Cerebellar cortex (tissue), 1 donor: ENCODE data around the gene MOV10L1.
"Not testable (repeated sequence)": the region's sequence is repeated elsewhere in the genome, so short reads cannot be mapped to it uniquely, and the experiment has no call there.

Source experiments
- DNase-seq: peaks from one replicate; pipeline ENCODE4 v3.0.0-alpha.2; 2015; ENCODE audit warnings: low spot score

Gene MOV10L1

DNA sequence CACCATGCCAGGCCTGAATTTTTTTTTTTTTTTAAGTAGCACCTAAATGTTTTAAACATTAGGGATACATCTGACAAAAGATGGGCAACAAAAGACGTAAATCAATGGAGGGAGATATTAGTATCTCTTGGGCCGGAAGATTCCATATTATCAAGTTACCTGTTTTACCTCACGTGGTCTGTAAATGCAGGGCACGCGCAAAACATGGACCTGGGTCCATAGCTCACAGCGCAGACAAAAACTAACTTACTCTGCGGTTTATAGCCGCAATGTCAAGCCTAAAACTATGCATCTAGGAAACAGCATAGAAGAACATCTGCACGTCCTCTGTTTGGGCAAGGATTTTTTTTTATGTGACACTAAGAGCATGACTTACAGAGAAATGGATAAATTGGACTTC lies 49.2 kb downstream of the MOV10L1 start:
- DNase-seq = no peak

DNA sequence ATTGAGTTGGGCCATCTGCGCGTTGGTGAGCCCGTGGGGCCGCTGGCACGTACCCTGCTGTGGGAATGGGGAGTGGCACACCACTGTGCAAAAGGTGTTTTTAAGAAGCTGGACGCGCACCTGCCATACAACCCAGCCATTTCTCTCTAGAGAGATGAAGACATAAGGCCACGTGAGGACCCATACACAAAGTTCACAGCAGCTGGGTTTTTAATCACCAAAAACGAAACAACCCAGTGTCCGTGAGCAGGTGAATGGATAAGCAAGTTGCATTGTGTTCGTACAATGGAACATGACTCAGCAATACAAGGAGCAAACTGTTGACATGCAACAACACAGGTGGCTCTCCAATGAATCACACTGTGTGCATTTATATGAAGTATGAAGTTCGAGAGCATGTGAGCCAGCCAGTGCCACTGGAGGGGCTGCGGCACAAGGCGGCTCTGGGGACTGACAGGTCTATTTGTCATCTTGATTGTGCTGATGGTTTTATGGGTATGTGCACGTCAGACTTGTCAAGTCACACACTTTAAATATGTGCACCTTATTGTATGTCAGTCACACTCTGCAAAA lies 50.1 kb downstream of the MOV10L1 start:
- no peak for DNase-seq

DNA sequence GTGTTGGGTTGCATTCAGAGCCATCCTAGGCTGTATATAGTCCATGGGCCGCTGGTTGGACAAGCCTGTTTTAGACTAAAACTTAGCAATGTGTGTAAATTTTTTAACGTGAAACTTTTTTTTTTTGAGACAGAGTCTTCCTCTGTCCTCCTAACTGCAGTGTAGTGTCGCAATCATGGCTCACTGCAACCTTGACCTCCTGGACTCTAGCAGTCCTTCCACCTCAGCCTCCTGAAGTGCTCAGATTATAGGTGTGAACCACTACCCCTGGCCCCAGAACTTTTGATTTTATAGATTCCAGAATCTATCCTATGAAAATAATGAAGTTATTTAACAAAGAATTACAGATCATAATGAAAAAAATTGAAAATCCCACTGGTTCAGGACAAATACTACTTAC lies 50.8 kb downstream of the MOV10L1 start:
- DNase-seq = no peak

DNA sequence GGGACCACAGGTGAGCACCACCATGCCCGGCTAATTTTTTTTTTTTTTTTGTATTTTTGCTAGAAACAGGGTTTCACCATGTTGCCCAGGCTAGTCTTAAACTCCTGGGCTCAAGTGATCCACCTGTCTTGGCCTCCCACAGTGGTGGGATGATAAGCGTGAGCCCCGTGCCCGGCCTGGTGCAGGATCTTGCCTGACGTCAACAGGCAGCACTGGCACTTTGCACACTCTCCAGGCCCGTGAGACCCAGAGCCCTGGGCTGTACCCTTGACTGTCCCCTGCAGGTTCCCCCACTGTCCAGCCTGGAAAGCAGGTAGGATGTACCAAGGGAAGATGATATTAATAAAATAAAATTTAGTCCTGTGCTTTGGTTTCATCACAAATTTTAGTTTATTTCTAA lies 51.7 kb downstream of the MOV10L1 start:
- DNase-seq = no peak

DNA sequence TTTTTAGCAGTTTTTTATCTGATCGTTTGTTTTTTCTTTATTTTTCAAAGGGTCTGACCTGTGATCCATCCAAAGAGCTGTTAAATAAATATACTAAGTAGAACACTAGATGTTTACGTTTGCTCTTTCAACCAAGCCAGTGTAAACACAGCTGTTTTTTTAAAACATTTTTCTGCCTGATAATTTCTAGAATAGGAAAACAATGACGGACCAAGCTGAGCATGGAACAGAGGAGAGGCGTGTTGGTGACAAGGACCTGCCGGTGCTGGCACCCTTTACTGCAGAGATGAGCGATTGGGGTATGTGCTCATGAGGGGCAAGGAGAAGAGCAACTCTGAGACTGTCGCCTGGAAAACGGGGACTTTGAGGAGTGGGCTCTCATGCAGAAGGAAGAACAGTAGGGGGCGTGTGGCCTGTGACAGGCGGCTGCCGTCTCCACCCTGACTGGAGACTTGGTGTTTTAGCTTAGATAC lies 52.1 kb downstream of the MOV10L1 start:
- DNase-seq = no peak

DNA sequence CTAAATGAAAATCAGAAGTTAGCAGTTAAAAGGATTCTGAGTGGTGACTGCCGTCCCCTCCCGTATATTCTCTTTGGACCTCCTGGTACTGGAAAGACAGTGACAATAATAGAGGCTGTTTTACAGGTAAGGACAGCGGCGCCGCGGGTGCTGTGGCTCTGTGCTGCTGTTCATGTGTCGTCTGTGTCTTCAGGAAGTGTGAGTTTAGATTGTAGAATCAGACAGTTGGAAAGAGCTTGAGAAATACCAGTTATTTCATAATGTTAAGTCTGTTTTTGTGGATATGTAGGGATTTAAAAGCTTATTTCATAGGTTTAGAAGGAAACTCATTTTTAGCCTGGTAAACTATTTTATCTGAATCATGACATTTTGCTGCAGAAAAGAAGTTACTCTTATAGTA lies 53.3 kb downstream of the MOV10L1 start:
- no peak for DNase-seq

DNA sequence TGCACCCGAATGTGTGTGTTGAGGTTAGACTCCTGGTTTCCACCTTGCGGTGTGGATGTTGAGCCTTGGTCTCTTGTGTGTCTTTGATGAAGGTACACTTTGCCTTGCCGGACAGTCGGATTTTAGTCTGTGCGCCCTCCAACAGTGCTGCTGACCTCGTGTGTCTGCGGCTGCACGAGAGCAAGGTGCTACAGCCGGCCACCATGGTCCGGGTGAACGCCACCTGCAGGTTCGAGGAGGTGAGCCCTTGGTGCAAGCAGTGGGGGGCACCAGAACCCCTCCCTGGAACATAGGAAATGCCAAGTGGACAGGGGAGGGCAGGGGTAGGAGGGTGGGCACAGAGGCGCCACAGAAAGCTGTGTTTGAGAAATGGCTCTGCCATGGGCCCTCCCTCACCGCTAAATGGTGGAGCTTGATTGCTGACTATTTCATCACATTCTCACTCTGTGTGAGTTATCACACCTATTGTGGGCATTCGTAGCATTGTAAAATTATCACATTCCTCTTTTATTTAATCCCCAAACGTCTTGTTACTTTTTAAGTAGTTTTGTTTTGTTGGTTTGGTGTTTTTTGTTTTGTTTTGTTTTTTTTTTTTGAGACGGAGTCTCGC lies 54.3 kb downstream of the MOV10L1 start:
- DNase-seq = no peak

DNA sequence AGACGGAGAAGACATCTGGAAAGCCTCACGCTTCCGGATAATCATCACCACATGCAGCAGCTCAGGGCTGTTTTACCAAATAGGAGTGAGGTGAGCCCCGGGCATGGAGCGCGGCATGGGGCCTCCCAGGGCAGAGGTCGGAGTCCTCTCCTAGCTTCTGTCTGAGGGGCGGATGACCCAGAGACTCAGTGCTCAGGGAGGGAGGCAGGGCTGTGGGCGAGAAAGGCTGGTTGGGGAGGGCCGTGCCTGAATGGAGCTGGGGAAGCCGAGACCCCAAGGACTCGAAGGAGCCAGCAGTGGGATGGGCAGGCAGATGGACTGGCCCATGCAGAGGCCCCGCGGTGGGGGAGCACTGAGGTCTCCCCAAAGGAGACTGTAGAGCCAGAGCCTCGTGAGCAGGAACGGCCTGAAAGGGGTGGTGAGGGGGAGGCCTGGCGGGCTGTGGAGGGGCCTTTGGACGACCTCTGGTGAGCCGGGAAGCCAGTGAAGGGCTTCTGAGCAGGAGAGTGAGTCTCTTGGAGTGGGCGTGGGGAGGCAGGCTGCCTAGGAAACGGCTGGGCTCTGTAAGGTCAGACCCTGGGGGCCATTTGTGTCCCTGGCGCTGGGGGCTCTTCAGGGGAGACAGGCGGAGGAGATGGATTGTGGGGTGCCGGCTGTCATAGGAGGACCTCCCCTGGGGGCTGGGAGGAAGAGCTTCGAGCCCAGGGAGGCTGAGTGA lies 56.1 kb downstream of the MOV10L1 start:
- no peak for DNase-seq

DNA sequence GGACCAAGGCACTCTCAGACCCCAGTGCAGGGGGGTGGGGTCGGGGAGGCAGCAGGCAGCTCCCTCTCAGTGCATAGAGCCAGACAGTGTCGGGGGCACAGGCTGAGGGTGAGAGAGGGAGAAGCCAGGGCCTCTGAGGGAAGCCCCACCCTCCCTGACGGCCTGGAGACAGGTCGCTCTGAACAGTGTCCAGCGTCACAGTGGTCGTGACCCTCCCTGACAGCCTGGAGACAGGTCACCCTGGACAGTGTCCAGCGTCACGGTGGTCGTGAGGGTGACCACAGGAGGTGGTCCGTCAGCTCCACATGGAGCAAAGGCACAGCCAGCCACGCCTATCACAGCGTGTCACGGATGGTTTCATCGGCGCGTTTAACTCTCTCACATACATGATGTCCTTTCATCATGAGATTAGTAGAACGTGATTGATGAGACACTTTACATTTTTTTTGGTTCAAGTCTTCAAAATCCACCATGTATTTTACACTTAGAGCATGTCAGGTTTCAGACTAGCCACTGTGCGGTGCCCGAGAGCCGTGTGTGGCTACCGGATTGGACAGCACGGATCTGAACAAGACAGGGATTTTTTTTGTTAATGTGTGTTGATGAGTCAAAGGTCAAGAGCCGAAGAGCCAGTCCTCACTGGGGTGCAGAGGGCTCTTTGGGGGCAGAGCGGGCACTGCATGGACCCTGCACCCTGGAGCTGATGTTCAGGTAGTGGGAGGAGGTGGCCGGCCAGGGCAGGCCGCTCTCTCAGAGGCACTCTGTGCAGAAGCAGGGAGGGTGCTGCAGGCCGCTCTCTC lies 56.8 kb downstream of the MOV10L1 start:
- peak; percentile 88 for DNase-seq

DNA sequence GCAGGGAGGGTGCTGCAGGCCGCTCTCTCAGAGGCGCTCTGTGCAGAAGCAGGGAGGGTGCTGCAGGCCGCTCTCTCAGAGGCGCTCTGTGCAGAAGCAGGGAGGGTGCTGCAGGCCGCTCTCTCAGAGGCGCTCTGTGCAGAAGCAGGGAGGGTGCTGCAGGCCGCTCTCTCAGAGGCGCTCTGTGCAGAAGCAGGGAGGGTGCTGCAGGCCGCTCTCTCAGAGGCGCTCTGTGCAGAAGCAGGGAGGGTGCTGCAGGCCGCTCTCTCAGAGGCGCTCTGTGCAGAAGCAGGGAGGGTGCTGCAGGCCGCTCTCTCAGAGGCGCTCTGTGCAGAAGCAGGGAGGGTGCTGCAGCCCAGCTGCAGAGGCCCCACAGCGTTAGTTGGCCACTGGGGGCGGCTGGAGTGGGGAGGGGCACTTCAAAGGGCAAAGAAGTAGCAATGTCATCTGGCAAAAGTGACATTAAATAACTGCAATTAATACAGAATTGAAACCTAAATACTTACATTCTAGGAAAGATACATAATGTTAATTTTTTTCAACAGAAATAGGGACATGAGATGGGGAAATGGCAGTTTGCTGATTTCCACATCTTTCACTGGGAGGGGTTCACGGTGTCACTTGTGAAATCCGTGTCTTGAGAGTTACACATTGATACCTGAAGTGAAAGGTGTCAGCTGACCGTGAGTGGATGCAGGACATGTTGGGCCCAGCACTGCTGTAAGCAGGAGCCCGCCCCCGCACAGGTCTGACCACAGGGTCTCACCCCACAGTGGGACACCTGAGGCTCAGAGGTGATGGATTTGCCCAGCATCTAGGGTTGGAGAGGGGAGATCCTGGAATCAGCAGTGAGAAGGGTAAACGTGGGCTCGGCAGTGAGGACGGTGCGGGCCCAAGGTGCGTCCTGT lies 57.7 kb downstream of the MOV10L1 start:
- DNase-seq = not testable (repeated sequence)

DNA sequence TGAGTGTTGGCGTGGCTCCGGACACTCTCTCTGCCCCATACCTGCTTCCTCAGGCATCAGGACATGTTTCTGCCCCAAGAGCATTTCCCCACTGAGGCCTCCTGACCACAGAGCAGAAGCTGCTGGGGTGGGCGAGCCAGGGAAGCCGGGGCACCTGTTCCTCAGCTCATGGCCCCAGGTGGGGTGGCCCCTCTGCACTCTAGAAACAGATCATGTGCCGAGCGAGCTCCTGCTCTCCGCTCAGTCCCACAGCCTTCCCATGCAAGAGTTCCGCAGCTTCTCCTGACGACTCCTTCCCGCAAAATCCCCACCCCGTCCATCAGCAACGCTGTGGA lies 58.3 kb downstream of the MOV10L1 start:
- DNase-seq = no peak

DNA sequence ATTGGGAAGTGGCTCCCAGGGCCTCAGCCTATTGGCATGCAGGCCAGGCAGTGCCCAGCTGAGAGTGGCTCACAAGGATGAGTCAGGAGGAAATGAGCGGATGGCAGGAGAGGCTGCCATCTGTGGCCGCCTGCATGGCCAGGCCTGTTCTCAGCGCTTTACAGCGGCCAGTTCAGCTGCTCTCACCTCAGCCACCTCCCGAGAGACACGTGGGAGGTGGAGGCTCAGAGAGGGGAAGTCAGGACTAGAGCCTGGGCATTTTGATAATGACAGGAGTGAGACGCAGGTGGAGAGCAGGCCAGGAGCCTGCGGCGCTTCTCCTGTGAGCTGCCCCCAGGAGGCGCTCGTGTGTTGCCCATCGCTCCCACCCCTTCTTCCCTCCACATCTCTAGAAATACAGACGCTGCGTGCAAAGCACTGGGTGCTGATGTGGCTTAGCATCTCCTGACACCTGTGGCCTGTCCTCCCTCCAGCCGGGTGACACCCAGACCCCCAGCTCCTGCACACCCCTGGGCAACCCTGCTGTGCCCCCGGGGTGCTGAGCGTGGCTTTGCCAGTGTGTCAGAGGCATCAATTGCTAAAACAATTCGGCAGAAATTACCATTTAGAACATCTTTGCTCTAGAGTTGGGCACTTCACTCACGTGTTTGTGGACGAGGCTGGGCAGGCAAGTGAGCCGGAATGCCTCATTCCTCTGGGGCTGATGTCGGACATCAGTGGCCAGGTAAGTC lies 59.4 kb downstream of the MOV10L1 start:
- peak; percentile 97 for DNase-seq

DNA sequence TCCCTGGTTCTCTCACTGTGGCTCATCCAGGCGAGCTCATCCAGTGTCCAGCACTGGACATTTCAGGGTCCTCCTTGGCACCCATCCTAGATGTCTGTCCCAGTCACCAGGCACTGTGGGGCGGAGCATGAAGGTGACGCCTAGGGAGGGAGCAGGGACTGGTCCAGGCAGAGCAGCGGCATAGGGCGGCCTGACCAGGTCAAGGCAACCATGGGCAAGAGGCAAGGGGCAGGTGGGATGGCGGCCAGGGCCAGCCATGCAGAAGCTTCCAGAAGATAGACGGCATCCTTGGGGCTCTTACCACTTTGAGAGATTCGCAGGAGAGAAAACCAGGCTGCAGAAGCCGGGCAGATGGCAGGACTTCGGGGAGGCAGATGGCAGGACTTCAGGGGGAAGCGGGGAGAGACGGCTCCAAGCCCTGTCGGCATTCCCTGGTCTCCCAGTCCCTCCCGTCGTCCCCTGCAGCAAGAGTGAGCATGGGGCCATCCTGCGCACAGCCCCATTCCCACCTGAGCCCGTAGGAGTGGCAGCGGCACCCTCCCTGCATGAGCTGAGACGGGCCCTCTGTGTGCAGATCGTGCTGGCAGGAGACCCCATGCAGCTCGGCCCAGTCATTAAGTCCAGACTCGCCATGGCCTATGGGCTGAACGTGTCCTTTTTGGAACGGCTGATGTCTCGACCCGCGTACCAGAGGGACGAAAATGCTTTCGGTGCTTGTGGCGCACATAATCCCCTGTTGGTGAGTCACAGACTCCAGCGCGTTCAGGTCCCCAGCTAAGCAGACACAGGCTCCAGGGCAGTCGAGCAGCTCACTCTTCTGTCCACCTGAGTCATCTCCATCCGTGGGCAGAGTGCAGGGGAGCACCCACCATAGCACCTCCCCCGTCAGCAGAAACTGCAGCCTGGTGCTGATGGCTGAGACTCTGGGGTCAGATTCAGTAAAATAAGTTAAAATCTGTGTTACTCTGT lies 60.6 kb downstream of the MOV10L1 start:
- peak; percentile 83 for DNase-seq

DNA sequence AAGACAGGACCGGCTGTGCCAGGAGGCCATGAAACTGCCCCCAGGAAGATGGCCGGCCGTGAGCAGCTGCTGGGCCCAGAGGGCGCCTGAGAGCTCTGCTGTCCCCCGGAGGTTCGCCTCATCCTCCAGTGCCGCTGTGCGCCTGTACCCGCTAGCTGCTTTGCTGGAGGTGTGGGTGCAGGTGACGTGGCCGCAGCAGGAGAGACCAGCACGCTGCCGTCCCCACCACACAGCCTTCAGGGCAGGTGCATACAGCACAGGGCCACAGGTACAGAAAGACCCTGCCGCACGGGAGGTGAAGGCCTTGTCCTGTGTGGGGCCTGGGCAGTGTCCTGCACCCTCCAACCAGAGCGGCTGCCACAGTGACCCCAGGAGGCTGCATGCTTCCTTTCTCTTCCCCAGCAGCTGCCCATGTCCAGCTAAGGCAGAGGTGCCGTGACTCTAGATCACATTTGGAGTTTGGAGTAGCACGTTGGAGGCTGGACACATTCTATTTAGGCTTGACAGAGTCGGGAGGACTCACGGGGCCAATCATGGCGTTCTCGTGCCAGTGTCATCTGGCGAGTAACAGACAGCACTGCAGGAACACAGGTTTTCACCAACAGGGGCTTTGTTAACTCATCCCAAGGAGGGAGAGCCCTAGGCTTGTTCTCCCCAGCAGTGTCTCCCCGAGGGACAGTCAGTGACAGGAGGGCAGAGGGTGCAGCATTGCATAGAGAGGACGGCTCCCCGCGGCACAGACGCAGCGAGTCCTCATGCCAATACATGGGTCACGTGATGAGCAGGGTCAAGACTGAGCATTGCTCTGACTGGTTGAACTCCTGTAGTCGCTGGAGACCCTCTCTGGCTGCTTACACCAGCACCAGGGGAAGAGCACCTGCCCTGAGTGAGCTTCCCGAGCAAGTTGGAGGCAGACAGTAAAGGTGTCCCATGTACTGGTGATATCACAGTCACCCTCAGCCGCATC lies 62.0 kb downstream of the MOV10L1 start:
- DNase-seq = no peak

DNA sequence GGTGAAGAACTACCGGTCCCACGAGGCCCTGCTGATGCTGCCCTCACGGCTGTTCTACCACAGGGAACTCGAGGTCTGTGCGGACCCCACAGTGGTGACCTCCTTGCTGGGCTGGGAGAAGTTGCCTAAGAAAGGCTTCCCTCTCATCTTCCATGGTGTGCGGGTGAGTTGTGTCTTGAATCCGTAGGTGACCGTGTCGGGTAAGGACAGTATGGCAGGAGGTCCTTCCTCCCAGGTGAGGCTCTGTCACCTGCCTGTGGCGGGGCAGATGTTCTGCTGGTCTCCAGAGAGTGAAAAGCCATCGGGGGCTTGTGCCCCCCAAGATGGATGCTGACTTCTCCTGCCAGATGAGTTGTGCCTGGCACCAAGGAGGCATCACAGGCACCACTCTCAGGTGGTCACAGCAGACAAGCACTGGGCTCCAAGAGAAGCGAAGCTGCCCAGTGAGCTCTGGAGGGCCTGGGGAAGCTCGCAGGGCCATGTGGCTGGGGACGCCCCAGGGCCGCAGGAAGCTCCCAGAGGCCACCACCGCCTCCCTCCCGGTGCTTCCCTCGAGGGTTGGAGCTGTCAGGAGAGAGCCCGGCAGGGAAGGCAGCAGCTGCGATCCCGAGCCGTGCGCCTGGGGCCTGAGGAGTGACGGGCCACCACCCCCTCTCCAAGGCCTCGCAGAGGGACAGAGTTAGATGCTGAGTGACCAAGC lies 63.4 kb downstream of the MOV10L1 start:
- DNase-seq = no peak

DNA sequence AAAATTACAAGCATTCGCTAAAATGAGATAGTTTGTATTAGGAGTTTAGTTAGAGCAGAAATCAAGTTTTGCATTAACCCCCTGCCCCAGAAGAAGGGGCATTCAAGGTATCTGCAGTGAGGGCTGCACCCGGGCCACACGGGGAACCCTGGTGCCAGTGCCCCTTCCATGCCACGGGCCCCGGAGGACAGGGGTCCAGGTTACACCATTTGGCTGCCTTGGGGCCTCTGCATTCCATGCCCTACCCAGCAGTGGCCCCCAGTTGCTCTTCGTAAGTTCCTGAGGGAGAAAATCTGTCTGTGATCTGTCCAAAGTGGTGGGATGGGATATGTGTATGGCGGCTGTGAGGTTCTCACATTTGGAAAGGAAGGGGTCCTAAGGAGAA lies 63.9 kb downstream of the MOV10L1 start:
- no peak for DNase-seq

DNA sequence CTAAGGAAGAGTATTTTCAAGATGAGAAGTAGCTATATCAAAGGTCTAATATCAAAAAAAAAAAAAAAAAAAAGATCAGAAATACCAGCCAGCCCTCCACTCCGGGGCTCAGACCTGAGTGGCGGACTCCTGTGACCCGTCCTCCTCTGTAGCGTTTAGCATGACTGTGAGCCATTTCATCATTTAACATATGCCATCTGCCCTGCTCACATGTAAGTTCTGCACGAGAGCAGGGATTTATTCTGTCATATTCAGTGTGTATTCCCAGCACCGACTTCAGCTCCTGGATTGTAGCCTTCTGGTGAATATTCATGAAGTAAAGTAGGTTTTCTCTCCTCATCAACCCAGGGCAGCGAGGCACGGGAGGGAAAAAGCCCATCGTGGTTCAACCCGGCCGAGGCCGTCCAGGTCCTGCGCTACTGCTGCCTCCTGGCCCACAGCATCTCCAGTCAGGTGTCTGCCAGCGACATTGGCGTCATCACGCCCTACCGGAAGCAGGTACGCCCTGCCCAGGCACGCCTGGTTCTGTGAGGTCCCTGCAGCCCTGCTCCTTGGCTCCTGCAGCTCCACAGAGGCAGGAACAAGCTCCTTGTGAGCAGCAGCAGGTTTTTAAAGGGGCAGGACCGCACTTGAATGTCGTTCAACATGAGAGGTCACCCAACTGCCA lies 68.0 kb downstream of the MOV10L1 start:
- peak; percentile 91 for DNase-seq
